HG02678 (cell line): ENCODE results near the gene KLK14.
A peak's percentile ranks its signal among the peaks of the same experiment; 100 is the strongest.

Experiments used
- ATAC-seq: cut with Tn5 transposase; IDR thresholded peaks from one replicate; pipeline ENCODE4 v1.9.1; 2021; ENCODE audit warnings: mild to moderate bottlenecking, moderate library complexity; ENCODE audit not compliant: unreplicated experiment

Gene KLK14

DNA sequence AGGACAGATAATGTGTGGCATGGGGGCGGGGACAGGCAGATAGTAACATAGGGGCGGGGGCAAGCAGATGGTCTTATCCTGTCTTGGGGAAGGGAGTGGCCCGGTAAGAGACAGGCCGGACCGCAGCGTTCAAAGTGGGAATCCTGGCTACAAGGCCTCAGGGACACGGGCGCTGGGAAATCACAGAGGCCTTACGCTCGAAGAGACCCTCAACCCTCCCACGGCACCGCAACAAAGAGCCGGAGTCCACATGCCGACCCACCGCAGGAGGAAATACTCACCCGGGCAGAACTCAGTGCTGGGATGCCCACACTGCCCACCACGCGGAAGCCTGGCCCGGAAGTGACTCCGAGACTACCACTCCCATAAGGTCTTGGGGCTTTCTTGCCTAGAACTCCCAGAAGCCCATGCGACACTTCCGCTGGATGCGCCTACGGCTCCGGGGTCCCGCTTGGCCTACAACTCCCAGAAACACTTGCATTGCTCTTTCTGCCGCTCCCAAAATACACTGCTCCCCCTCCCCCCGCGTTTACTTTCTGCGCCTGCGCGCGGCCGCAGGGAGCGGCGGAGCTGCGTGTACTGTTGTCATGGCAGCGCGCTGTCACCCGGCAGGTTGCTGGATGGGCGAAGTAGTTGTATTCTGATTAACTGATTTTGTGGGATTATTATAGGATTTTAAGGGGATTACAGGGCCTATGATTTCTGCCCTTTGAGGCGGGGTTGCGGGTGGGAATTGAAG, 25.5 kb upstream of the KLK14 start, which contains the start of gene CTU1:
CTU1 (minus strand) TSS at position 344 of the 739 bp plus-strand sequence. CDS start 3,840 bp downstream, outside the sequence.
- ATAC-seq: peak; percentile 96

DNA sequence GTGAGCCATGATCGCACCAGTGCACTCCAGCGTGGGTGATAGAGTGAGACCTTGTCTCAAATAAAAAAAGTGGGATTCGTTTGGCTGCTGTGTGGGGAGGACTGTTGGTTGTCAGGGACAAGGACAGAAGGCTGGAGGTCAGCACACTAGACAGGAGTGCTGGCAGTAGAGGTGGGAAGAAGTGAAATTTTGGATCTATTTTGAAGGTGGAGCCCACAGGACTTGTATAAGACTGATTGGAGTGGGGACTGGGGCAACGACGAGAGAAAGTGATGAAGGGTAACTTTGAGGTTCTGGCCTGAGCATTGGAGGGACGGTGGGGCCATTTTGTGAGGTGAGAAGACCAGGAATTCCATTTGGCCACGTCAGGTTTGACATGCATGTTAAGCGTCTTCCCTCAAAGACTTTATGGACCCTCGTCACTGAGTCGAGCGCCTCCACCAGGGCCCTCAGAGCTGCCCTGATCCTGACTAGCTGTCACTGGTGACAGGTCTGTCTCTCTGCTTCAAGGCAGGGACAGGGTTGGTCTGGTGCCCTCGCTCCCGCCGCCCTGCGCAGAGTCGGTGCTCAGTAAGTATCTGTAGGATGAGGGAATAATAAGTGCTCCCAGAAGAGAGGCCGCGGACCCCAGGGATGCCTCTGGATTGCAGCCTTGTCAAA, 24.8 kb upstream of the KLK14 start:
- ATAC-seq: peak; percentile 6

DNA sequence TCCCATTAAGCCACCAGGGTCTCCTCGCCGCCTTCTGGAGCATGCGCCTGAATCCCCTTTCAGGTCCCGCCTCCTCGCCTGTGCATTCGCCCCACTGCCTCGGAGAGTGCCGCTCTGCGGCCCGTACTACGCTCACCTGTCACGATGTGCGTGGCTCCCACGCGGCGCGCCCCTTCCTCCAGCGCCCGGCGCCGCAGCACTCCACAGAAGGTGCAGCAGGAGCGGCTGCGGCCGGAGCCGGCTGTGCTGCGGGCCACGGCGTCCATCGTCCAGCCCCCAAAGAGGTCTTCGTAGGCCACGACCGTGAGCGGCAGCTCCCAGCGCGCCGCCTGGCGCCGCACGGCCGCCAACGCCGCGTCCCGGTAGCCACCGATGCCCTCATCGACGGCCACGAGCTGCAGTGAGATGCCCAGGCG, 21.2 kb upstream of the KLK14 start:
- ATAC-seq: no peak

DNA sequence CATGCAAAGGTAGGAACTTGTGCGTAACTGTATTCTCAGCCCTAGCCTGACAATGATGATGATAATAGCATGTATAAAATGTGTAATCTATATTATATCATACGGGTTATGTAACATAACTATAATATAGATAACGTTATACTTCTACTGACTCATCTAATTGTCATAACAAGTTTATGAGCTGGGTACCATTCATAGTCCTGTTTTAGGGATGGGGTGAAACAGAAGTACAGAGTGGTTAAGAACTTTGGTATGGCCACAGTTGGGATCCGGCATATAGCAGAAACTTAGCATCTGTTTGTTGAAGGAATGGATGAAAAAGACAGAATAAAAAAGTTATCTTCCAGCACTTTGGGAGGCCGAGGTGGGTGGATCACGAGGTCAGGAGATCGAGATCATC, 20.3 kb upstream of the KLK14 start:
- ATAC-seq: no peak

DNA sequence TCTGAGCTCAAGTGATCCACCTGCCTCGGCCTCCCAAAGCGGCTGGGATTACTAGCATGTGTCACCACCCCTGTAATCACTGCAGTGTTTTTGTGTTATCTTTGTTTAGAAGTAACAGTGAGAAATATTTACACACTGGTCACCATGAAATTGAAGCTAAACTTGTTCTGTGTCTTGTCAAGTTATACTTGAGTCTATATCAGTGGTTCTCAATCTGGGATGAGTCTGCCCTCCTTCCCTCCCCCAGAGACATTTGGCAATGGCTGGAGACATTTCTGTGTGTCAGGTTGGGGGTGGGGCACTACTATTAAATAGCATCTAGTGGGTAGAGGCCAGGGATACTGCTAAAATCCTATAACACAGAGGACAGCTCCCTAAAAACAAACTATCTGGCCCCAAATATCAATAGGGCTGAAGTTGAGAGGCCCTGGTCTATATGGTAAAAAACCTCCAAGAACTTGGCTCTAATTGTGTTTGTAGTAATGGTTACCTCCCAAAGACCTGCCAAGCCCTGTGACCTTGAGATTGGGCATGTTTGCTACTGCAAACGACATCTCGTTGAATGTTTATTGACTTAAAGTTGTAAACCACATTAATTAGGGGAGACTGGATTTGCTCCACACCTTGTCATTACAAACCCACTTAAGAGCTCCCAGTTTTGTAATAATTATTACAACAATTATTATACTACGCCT, 18.6 kb upstream of the KLK14 start:
- no peak for ATAC-seq

DNA sequence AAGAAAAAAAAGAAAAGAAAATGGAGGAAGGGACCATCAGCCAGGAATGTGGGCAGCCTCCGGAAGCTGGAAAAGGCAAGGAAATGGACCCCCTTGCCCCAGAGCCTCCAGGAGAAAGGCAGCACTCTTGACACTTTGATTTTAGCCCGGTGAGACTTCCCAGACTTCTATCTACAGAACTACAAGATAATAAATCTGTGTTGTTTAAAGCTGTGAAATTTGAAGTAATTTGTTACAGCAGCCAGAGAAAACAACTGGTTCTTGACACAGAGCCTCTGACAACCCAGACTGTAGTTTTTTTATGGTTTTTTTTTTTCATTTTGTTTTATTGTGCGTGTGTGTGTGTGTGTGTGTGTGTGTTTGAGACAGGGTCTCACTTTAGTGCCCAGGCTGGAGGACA, 17.9 kb upstream of the KLK14 start:
- ATAC-seq: no peak

DNA sequence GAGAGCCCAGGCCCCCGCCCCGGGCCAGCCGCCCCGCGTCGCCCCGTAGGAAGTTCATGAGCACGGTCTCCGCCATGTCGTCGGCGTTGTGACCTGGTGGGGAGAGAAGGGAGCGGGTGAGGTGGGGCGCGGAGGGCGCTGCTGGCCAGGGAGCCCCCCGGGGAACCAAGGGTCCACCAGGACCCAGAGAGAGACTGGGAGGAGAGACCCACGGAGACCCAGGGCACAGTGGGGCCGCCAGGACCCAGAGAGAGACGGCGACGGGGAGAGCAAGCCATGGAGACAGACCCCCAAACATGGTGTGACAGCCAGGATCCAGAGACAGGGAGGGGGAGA, 16.3 kb upstream of the KLK14 start:
- ATAC-seq: no peak

DNA sequence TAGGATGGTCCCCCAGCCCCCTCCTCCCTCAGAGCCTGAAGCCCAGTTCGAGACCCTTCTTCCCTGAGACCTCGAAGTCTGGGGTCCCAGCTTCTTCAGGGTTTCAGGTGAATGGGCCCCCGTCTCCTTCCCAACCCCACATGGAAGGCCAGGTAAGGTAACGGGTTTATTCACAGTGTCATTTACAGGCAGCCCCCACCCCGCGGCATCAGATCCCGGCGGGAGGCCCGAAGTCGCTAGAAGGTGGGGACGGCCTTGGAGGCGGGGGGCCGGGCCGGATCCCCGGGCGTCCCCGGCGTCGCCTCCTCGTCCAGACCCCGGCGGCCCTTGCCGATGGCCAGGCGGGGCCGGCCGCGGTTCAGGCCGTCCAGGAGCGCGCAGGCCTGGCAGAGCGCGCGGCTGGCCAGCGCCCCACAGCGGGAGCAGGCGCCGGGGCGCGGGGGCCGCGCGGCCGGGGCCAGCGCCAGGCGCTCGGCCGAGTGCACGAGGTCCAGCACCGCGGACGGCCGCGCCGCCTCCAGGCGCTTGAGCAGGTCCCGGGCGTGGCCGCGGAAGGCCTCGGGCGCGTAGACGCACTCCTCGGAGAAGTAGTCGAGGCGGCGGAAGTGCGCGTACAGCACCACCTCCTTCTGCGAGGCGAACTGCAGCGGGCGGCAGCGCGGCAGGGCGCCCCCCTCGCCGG, 15.8 kb upstream of the KLK14 start:
- ATAC-seq: no peak

DNA sequence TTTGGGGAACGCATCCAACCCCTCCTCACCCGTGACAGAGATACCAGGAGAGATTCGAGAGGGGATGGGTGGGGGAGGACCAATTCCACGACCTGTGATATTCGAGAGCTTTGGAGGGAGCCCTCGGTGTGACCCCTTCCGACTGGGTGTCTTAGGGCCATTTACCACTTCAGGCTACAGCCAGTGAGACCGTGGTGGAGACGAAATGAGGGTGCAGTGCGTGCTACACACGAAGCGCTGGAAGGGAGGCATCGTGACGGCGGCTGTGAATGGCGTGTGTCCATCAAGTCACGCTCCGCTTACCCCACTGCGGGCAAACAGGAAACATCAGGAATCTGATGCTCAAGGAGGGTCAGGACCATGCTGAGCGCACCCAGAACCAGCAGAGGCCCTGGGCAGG, 15.1 kb upstream of the KLK14 start:
- no peak for ATAC-seq

DNA sequence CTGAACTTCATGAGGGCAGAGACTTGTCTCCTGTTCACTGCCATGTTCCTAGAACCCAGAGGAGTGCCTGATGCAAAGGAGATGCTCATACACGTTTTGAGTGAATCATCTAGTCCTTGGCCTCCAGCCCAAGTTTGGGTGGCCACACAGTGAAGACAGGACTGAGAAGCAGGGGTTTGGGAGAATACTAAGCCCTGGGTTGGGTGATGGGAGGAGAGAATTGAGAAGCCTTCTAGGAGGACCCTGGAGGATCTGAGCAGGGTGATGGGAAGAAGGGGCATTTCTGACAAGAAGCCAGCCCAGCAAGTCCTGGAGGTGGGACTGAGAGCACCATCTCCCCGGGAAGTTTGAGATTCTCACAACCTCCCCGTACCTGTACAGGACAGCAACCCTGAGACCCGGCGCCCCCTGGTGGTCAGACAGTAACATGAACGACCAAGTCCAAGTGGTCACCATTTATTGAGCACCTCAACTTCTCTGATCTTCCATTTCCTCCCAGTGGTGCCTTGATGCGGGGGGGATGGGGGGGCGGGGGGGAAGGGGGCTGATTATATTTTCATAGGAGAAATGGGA, 14.6 kb upstream of the KLK14 start:
- no peak for ATAC-seq

DNA sequence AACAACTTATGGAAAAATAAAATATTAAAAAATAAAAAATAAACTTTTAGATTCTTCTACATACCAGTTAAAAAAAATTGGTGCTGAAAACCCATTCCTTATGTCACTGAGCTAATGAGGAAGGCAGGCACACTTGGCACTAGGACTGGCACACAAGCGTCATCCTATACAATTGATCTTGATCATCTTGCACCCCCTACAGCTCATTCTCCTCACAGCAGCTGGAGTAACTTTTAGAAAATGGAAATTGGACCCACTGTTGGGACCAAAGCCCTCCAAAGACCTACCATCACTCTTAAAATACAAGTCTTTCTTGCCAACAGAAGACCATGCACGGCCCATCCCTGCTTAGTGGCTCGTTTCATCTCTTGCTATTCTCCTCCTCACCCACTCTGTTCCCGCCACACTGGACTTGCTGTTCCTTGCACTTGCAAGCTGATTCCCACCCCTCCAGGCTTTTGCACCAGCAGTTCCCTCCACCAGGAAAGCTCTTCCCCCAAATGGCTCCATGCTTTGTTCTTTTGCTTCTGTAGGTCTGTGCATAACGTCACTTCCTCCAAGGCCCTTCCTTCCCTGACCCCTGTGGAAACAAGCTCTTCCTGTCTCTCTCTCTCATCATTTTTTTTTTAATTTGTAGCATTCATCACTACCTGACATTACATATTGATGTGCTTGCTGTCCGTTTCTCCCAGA, 13.9 kb upstream of the KLK14 start:
- ATAC-seq: no peak

DNA sequence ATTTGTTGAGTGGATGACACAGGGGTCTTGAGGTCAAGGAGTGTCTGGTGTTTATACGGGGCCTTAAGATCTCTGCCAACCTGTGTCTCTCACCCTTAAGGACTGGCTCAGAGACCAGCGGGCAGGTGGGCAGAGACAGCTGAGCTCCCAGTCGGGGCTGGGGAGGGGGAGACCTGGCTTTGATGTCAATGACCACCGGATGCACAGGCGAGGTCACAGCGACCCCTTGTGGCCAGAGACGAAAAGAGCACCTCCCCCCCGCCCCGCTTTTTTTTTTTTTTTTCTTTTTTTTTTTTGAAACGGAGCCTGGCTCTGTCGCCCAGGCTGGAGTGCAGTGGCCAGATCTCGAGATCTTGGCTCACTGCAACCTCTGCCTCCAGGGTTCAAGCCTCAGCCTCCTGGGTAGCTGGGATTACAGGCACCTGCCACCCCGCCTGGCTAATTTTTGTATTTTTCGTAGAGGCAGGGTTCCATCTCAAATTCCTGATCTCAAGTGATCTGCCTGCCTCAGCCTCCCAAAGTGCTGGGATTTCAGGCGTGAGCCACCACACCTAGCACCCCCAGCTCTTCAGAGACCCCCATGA, 12.1 kb upstream of the KLK14 start:
- no peak for ATAC-seq

DNA sequence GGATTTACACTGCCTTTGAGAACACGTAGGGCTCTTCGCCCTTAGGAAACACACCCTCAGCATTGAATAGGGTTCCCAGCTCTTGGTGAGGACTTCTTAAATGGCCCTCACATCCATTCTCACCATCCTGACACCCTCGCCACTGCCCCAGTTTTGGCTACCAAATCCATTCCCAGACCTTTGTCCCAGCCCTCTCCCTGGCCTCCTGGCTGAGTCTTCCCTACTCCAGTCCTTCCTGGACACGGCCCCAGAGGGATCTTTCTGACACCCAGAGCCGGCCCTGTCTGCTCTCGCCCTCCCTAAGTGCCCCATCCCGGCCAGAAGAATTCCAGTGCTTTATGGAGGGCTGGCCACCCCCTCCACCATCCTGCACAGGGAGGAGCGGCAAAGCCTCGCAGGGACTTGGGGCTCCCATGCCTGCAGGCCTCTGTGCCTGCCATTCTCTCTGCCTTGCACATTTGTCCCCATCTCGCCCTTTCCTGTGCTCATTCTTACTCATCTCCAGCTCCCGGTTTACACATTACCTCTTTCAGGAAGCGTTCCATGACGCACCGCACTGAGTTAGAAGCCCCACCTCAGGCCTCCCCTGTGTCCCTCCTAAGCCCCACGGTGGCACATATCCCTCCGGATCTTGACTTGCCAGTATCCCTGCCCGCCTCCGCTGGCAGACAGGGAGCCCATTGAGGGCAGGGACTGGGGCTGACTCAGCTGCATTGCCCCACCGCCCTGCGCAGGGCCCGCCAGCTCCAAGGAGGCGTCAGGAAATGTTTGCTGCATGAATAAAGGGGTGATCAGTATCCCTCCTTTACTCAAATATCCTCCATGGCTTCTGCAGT, 11.0 kb upstream of the KLK14 start:
- ATAC-seq: no peak

DNA sequence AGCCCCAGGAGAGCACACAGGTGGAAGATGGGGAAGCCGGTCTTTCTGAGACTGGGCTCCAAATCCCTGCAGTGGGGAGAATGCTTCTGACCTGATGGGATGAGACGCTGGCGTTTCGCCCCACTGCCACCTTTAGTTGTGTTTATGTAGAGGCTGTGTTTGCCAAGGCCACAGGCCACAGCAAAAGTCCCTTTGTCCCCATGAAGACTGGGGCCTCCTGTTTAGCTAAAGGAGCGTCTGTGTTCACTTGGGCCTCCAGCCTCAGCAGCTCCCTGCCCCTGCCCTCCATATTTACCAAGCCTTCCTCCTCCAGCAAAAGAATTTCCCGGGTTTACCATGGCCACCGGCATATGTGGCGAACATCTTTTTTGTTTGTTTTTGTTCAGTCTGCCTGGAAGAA, 10.4 kb upstream of the KLK14 start:
- no peak for ATAC-seq

DNA sequence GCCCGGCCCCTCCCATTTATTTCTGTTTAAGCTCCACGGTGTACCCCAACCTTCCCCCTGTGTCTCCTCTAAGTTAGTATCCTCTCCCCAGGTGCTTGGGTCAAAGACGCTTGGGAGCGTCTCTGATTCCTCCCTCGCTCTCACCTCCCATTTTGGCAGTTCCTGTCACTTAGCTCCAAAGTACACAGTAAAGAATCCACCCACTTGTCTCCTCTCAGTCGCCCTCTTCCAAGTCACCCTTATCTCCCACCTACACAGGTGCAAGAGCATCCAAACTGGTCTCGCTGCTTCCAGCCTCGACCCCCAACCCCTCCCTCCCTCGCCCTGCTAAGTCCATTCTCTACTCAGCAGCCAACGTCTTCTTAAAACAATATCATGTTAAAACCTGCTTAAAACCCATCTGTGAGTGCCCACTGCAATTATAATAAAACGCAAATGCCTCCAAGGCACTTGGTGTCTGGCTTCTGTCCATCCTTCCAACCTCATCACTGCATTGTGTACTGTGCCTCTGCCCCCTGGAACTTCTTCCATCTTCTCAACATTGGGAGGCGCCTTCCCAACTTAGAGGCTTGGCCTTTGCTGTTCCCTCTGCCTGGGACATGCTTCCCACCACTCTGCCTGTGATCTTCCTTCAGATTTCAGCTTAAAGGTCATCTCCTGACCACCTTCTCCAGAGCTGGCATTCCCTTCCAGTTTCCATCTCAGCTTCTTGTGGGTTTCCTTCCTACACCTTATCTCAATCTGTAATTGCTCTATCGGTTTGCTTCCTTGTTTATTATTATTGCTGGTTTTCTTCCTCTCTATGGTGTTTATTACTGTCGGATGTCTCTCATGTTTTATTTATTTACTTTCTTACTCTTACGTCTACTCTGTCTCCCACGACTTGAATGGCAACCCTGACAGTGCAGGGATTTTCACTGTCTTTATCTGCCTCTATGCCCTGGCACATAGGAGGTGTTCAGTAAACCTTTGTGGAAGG, 9.5 kb upstream of the KLK14 start:
- no peak for ATAC-seq

DNA sequence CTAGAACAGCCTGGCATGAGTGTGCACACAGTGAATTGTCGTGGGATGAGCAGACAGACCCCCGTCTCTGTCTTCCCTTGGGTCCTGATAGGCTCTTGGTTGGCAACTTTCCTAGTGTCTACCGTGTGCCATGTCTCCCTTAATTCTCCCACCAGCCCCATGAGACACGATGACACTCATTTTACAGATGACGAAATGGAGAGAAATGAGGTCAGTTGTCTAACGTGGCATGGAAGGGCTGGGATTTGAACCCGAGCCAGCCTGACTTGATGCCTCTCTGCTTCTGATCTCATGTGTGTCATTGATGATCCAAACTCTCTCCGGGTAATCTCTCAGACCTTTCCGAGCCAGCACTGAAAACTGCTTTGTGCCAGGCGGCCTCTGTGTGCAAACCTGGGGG, 8.4 kb upstream of the KLK14 start:
- no peak for ATAC-seq

DNA sequence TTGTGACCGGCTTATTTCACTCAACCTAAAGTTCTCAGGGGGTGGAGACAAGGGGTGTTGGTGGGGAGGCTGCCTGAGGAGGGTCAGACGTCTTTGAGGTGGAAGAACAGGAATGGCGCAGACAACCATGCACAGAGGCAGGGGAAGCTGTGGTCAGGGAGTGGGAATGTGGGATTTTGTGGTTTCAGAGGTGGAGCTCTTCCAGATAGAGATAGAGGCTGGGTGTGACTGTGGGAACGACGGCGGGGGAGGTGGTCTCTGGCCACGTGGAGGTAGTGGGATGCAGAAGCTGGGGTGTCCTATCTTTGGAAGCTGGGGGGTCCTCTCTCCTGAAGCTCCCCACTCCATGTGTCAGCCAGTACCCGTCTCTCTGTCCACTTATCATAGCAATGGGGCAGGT, 7.8 kb upstream of the KLK14 start:
- ATAC-seq: no peak

DNA sequence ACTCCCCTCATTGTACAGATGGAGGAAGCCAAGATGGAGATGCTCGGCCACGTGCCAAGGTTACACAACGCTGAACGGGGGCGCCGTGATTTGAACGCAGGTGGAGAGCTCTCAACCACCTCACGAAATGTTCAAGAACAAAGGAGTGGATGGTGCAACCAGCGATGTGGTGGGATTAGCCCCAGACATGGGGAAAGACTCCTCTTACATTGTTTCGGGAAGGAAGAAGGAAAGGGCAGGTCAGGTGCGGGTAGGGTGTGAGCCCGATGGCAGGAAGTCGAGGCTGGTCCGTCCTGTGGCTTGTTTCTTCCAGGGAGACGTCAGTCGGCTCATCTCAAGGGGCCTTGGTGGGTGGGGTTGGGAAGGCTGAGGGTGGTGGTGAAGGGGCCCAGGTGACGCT, 7.1 kb upstream of the KLK14 start:
- no peak for ATAC-seq
